NCI-H146 treated with DMSO at 0.1 percent for 48 hours (cell line): ENCODE measurements around the gene SPANXA1.
"Not testable (repeated sequence)": the region's sequence is repeated elsewhere in the genome, so short reads cannot be mapped to it uniquely, and the experiment has no call there.

Source experiments
- DNase-seq: peaks from one replicate; lab custom pipeline; 2025; ENCODE audit not compliant: unreplicated experiment; lab: John Stamatoyannopoulos, UW

Gene SPANXA1

GRCh38 chrX:141584638-141585037 lies at the start of gene SPANXA1:
TSS of gene SPANXA1 (minus strand) at chrX:141584738. CDS start at chrX:141584678, 60 bp downstream.
- DNase-seq = not testable (repeated sequence)

GRCh38 chrX:141632124-141632523 lies 47.6 kb upstream of the SPANXA1 start:
- DNase-seq = no peak

- DNase-seq = no peak
Observed at GRCh38 chrX:141619336-141619735, 34.8 kb upstream of the SPANXA1 start.

GRCh38 chrX:141609111-141609510 lies 24.6 kb upstream of the SPANXA1 start:
- no peak for DNase-seq

GRCh38 chrX:141589408-141589807 lies 4.9 kb upstream of the SPANXA1 start, which contains the start of gene SPANXA2:
TSS of gene SPANXA2 (plus strand) at chrX:141589708. CDS start at chrX:141589768, 60 bp downstream.
- not testable (repeated sequence) for DNase-seq

- not testable (repeated sequence) for DNase-seq
Observed at GRCh38 chrX:141542551-141542950, 42.0 kb downstream of the SPANXA1 start.
